ENCODE data around the gene ABLIM1.

The ABLIM1 gene

DNA sequence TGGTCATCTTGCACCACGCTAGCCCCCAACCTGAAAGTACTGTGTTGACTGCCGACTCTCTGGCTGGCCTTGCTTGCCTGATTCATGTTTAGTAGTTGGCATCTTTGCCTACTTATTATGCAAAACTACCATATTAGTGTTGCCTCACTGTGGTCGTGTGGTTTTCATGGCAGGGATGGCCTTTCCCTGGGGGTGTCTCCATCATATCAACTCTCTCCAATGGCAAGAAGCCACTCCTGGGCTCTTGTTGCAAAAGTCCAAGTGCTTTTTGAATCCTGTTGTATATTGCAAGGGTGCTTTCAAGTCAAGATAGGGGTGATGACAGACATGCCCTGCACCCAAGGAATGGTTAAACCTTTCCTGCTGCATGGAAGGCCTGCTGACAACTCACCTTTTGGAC is 39.4 kb downstream of the ABLIM1 start:
- DNase-seq = no peak

- DNase-seq = no peak
Observed at GRCh38 chr10:114616516-114616915, 41.6 kb downstream of the ABLIM1 start.

- no peak for DNase-seq
Observed at GRCh38 chr10:114616103-114616502, 42.0 kb downstream of the ABLIM1 start.

DNA sequence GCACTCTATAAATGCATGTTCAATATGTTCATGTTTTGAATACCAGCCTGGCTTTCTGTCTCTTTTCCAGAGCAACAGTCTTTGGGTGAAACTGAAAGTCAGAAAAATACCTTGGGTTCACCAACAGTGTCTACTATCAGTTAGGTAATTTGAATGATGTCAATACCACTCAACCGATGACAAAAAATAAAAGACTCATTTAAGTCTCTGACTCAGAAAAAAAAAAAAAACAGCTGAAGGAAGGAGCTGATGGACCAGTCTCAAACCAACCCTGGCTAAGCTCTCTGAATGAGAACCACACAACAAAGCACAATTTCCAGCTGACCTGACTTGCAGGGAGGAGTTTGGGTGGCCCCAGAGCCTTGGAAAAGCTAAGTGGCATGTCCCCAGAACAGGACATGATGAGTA is 42.5 kb downstream of the ABLIM1 start:
- DNase-seq = no peak

GRCh38 chr10:114613237-114613979 is 44.7 kb downstream of the ABLIM1 start:
- no peak for DNase-seq

DNA sequence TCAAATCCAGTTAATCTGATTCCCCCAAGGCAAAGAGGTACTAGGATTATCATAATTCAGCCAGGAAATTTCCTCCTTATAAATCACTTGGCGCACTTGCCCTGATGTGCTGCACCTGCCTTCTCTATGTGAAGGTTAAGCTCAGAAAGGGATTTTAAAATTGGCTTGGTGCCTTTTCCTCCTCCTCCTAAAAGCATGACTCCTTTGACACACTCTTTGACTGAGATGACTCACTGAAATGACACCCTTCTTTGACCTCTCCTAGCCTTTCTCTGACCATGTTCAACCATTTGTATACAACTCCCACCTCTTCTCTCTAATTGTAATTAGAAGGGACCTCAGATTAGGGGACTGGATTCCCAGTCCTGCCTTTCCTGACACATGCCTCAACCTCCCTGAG is 46.5 kb downstream of the ABLIM1 start:
- DNase-seq = no peak

DNA sequence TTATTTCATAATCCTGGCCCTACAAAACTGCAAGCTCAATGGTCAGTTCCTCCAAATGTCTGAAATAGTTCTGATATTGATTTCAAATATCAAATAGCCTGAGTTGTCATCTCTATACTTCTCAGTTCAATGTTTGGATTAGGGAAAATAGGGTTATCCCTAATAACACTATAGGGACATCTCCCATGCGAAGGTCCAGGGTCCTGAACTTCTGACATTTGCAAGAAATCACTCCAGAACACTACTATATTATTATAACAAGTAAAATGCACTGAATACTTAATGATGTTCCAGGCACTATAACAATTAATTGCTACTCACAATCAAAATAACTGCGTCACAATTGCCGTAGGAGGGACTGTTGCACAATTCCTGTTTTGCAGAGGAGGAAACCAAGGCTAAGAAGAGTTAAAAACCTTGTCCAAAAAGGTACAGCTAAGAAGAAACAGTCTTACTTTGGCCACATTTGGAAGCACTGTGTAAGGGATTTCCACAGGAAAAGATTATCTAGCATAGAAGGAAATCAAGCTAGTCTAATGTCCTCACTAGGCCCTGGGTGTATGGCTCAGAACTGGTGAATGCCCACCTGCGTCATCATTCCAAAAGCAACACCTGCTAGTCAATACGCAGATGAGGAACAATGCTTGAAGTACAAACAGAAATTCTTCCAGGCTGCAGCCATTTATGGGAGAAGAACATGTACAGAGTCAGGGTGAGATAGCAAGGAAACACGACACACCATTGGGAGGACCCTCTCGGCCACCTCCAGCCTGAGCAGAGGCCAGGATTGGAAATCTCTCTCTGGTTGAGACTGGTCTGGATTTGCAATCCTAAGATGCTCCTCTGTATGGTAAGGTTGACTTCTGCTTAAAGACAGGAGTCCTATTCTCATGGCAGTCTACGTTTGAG is 48.3 kb downstream of the ABLIM1 start:
- peak; percentile 10 to 17 for DNase-seq

DNA sequence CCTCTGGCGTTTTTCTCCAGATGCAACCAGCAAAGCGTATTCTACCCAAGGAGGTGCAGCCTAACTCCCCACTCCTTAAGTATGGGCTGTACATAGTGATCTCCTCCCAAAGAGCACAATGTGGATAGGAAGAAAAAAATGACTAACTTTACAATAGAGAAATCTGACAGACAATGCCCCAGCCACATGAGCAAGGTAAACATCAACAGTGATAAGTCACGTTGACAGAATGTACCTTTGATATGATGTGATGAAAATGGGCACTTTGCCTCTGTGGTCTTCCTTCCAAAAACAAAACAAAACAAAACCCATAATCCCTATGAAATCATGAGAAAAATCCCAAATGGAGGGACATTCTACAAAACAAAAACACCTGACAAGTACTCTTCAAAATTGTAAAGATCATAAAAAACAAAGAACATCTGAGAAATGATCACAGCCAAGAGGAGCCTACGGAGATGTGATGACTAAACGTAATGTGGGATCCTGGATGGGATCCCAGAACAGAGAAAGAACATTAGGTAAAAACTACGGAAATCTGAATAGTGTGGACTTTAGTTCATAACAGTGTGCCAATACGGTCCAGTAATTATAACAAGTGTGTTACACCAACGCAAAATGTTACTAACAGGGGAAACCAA is 50.6 kb downstream of the ABLIM1 start:
- no peak for DNase-seq

- no peak for DNase-seq
Observed at GRCh38 chr10:114605155-114605797, 52.8 kb downstream of the ABLIM1 start.

DNA sequence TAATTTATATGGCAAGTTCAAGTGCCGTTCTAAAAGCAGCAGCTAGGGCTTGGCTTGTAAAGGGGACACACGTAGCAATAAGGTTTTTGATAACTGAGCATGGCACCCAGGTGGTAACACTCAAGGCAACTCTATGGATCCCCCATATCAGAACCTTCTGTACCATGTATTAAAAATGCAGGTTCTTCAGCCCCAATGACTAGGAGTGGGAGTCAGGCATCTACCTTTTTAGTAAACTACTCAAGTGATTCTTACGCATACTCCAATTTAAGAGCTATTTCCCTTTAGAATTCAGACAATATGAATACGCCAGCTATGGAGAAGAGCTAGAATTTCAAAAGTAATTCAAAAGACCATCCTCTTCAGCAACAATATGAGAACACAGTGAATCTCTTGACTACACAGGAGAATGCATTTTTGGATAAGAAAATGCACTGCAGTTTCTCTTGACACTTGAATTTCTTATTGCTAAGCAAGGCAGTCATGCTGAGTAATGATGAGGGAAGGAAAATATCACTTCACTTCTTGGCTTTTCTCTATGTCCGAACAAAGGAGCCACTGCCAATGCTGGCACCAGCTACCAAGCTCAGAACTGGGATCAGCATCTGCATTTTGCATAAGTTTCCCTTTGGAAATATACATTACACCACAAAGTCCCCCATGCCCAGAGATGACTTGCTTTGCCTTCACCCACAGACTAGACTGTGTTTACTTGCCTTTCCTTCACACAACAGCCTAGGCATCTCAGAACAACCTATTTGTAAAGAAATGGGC is 53.5 kb downstream of the ABLIM1 start:
- no peak for DNase-seq

DNA sequence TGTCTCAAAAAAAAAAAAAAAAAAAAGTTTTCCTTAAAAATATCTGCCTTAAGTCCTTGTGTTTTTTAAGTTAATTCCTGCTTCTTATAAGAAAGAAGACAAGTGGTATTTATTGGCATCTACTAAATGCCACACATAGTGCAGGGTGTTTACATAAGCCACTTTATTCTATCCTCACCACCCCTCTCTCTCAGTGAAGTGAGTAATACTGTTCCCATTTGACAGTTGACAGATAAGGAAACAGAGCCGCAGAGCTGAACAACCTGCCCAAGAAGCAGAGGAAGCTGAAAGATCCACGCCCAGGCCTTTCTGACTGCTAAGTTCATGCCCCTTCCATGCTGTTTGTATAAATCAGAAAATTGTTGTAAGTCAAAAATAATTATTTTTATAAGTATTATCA is 54.1 kb downstream of the ABLIM1 start:
- no peak for DNase-seq

GRCh38 chr10:114603303-114603702 is 54.8 kb downstream of the ABLIM1 start:
- no peak for DNase-seq

- no peak for DNase-seq
Observed at GRCh38 chr10:114600057-114600456, 58.0 kb downstream of the ABLIM1 start.

DNA sequence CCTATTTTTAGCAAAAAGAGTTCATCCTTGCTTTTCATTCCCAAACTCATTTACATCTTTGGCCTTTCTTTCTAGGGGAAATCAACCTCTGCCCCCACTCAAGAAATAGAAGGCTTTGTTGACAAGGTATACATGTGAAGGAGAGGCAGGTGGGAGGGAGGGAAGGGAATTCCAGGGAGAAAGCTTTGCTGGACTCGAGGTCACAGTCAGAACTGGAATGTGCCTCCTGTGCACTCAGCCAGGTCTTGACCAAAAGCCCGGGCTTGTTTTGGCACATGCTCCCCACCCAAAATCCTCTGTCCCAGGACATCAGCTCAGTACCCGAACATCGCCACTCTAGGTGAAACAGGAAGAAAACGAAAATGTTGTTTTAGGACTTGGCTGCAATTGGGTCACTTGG is 61.3 kb downstream of the ABLIM1 start:
- no peak for DNase-seq

DNA sequence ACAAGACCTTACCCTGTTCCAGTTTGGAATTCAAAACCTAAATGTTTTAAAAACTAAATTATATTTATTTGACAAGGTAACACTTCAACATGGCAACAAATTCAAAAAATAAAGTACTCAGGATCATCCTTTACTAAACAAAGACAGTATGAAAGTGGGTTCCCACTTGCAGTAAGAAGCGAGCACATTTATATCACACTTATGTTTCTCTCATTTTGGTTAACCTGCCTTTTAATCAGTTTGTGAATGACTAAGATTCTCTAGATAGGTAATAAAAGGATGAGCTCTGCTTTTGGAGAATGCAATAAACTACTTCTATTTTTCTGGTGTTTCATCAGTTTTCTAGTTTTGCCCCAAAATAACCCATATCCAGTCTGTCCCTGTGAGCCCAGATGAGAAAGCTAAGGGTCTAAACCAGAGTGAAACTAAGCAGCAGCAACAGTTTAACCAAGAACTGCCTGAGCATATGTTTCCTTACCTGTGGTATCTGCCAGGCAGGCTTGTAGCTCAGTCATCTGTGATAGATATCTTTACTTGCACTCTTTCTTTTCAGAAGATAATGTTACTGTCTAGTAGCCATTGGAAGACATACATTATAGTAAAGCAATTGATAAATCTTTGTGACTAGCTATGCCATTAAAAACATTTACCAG is 64.1 kb downstream of the ABLIM1 start:
- DNase-seq = no peak

DNA sequence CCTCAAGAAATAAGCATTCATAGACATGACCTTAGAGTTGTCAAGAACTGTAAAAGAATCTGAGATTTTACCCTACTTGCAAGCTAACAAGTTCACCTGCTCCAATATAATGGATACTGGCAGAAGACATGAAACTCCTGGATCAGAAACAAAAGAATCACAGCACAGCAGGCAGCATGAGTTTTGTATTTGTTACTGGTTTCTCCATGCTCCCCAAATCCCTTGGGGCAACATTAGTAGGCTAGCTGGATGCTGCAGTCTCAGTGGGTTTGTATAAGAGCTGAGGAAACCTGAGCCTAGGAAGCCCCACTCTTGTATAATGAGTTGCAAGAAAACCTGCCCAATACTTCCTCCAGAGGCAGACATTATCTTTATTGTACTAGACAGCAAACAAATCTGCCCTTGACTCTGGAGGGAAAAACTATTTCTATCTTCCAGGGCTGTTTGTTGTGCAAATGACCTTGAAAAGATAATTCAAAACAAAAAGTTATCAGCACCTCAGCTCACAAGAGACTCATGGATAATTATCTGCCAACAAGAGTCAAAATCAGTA is 64.8 kb downstream of the ABLIM1 start:
- DNase-seq = no peak

GRCh38 chr10:114590993-114591392 is 67.1 kb downstream of the ABLIM1 start:
- DNase-seq = no peak

DNA sequence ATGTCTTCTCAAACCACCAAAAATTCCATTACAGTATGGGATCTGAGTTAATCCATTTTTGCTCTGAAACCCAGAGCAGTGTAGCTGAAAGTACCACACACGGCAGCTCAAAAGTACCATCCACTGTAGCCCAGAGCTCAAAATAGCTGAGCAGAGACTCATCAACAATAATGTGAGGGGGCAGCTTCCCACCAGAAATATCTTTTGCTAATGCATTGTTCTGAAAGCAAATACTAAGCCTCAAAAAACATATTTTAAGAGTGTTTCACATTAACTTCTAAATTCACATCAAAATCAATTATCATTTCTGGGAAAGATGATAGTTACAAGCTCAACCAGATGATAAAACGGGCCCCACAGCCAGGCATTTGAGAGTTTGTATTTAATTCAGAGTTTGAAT is 73.7 kb downstream of the ABLIM1 start:
- DNase-seq = no peak

DNA sequence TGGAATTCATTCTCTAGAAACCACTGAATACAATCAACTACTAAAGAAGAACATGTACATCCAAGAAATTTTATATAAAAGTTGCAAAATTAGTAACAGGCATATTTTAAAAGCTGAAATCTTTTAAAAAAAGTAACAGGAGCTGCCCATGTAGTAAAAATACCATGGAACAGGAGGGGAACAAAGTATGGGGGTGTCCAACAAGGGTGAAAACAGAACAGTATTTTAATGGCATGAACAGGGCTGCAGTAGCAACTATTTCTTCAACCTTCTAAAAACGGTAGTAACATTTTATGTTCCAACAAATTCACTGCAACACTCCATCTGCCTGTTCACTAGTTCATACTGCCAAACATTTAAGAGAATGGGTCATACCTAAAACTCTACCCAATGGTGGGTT is 77.0 kb downstream of the ABLIM1 start:
- no peak for DNase-seq

GRCh38 chr10:114577133-114577532 is 80.9 kb downstream of the ABLIM1 start:
- DNase-seq = no peak

- no peak for DNase-seq
Observed at GRCh38 chr10:114576716-114577115, 81.4 kb downstream of the ABLIM1 start.

GRCh38 chr10:114576132-114576487 is 82.0 kb downstream of the ABLIM1 start:
- DNase-seq = no peak
